ENCODE results near the gene UTS2R.

DNA sequence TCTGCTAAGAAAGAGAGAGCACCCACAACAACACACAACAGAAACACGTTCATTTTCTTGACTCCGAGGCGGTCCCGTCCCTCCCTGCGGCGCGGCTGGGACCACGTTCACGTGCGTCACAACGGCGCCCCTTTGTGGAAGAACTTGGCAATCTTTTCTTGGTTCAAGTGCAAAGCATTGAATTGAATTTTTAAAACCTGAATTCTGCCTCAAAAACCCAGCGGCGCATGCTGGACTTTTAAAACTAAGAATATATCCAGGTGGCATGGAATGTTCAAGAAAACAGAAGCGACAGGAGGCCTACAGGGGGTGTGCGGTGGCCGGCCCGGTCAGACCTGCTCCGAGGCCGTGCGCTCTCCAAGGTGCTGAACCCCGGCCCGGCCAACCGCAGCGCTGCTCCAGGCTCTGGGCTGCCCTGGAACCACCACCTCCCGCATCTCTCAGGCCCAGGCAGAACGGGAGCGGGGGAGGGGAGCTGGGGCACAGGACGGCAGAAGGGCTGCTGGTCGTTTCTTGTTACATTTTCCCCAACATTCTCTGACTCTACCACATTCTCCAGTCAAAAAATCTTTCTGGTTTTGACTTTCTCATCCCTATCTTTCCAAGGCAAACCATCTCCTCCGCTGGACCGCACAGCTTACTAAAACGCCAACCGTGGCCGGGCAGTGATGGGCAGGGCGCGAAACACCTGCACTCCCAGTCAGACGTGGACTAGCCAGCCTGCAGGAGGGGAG is 43.1 kb downstream of the UTS2R start:
- TF ChIP-seq, protein P1, sequence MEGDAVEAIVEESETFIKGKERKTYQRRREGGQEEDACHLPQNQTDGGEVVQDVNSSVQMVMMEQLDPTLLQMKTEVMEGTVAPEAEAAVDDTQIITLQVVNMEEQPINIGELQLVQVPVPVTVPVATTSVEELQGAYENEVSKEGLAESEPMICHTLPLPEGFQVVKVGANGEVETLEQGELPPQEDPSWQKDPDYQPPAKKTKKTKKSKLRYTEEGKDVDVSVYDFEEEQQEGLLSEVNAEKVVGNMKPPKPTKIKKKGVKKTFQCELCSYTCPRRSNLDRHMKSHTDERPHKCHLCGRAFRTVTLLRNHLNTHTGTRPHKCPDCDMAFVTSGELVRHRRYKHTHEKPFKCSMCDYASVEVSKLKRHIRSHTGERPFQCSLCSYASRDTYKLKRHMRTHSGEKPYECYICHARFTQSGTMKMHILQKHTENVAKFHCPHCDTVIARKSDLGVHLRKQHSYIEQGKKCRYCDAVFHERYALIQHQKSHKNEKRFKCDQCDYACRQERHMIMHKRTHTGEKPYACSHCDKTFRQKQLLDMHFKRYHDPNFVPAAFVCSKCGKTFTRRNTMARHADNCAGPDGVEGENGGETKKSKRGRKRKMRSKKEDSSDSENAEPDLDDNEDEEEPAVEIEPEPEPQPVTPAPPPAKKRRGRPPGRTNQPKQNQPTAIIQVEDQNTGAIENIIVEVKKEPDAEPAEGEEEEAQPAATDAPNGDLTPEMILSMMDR (IDR thresholded peaks at IDR 0.05), result peak; percentile 41 to 87 (median 74)
- no peak for TF ChIP-seq POLR2A (IDR thresholded peaks at IDR 0.05)

Data from heart left ventricle (tissue), 13 donors.